ENCODE results near the gene WDR27. TPM values are rescaled to one million over a fixed set of nuclear protein-coding genes. Genes with fewer than 3 reads are reported as not detected.

WDR27 gene
- total RNA-seq, 1 experiment from 2014 or later, result 77.9 TPM

- no TSS peak for BruUV-seq (replicated peaks)
- DNase-seq, result no peak
- Mint-ChIP-seq H3K4me1 (ENCODE audit: low read depth, unreplicated experiment) (no peaks in the 10 kb centered on the region), H3K9me3 (ENCODE audit: low read depth, unreplicated experiment) (no peaks in the 10 kb centered on the region), H3K4me3 (ENCODE audit: low read depth, unreplicated experiment) (no peak overlapping the region), H3K36me3 (ENCODE audit: insufficient read depth, unreplicated experiment) (peaks cover 20% of the 10 kb centered on the region), H3K27me3 (ENCODE audit: unreplicated experiment) (no peaks in the 10 kb centered on the region), H3K27ac (ENCODE audit: unreplicated experiment) (no peak overlapping the region)
- intact Hi-C loops (cut with micrococcal nuclease; ENCODE audit: unreplicated experiment), result no loop called here
- TF ChIP-seq CTCF (IDR thresholded peaks at IDR 0.05; ENCODE audit: unreplicated experiment), result no peak
- CTCF ChIA-PET, result no interaction called here
These were observed 35.4 kb downstream of the WDR27 start for GRCh38 chr6:169666441-169666840.

- Mint-ChIP-seq H3K9me3 (ENCODE audit: low read depth, unreplicated experiment) (no peaks in the 10 kb centered on the region), H3K4me1 (ENCODE audit: low read depth, unreplicated experiment) (no peaks in the 10 kb centered on the region), H3K27ac (ENCODE audit: unreplicated experiment) (no peak overlapping the region), H3K4me3 (ENCODE audit: low read depth, unreplicated experiment) (no peak overlapping the region), H3K36me3 (ENCODE audit: insufficient read depth, unreplicated experiment) (peaks cover 20% of the 10 kb centered on the region), H3K27me3 (ENCODE audit: unreplicated experiment) (no peaks in the 10 kb centered on the region)
- no peak for TF ChIP-seq CTCF (IDR thresholded peaks at IDR 0.05; ENCODE audit: unreplicated experiment)
- intact Hi-C loops (cut with micrococcal nuclease; ENCODE audit: unreplicated experiment), result no loop called here
- no TSS peak for BruUV-seq (replicated peaks)
- no peak for DNase-seq
- CTCF ChIA-PET, result no interaction called here
These were observed 36.5 kb downstream of the WDR27 start for GRCh38 chr6:169665289-169665688.

GRCh38 chr6:169664227-169664626 is 37.6 kb downstream of the WDR27 start:
- Mint-ChIP-seq H3K36me3 (ENCODE audit: insufficient read depth, unreplicated experiment) (peaks cover 26% of the 10 kb centered on the region), H3K4me1 (ENCODE audit: low read depth, unreplicated experiment) (no peaks in the 10 kb centered on the region), H3K27ac (ENCODE audit: unreplicated experiment) (no peak overlapping the region), H3K9me3 (ENCODE audit: low read depth, unreplicated experiment) (no peaks in the 10 kb centered on the region), H3K27me3 (ENCODE audit: unreplicated experiment) (no peaks in the 10 kb centered on the region), H3K4me3 (ENCODE audit: low read depth, unreplicated experiment) (no peak overlapping the region)
- BruUV-seq (replicated peaks), result no TSS peak
- DNase-seq, result no peak
- intact Hi-C loops (cut with micrococcal nuclease; ENCODE audit: unreplicated experiment), result no loop called here
- CTCF ChIA-PET, result no interaction called here
- no peak for TF ChIP-seq CTCF (IDR thresholded peaks at IDR 0.05; ENCODE audit: unreplicated experiment)

- Mint-ChIP-seq H3K27me3 (ENCODE audit: unreplicated experiment) (no peaks in the 10 kb centered on the region), H3K36me3 (ENCODE audit: insufficient read depth, unreplicated experiment) (peaks cover 30% of the 10 kb centered on the region), H3K27ac (ENCODE audit: unreplicated experiment) (no peak overlapping the region), H3K4me3 (ENCODE audit: low read depth, unreplicated experiment) (no peak overlapping the region), H3K9me3 (ENCODE audit: low read depth, unreplicated experiment) (no peaks in the 10 kb centered on the region), H3K4me1 (ENCODE audit: low read depth, unreplicated experiment) (no peaks in the 10 kb centered on the region)
- DNase-seq, result no peak
- no peak for TF ChIP-seq CTCF (IDR thresholded peaks at IDR 0.05; ENCODE audit: unreplicated experiment)
- CTCF ChIA-PET, result no interaction called here
- no TSS peak for BruUV-seq (replicated peaks)
- intact Hi-C loops (cut with micrococcal nuclease; ENCODE audit: unreplicated experiment), result no loop called here
These were observed 38.4 kb downstream of the WDR27 start for GRCh38 chr6:169663468-169663867.

GRCh38 chr6:169661391-169661756 is 40.5 kb downstream of the WDR27 start:
- CTCF ChIA-PET, result no interaction called here
- intact Hi-C loops (cut with micrococcal nuclease; ENCODE audit: unreplicated experiment), result no loop called here
- peaks cover 40% of the 10 kb centered on the region for H3K36me3 Mint-ChIP-seq (ENCODE audit: insufficient read depth, unreplicated experiment)

More at GRCh38 chr6:169661391-169661756, 40.5 kb downstream of the WDR27 start:
- Mint-ChIP-seq H3K4me1 (ENCODE audit: low read depth, unreplicated experiment) (no peaks in the 10 kb centered on the region), H3K9me3 (ENCODE audit: low read depth, unreplicated experiment) (no peaks in the 10 kb centered on the region), H3K27ac (ENCODE audit: unreplicated experiment) (no peak overlapping the region), H3K27me3 (ENCODE audit: unreplicated experiment) (no peaks in the 10 kb centered on the region), H3K4me3 (ENCODE audit: low read depth, unreplicated experiment) (no peak overlapping the region)
- no peak for DNase-seq
- TF ChIP-seq CTCF (IDR thresholded peaks at IDR 0.05; ENCODE audit: unreplicated experiment), result no peak
- BruUV-seq (replicated peaks), result no TSS peak

All from Calu3 (cell line).